Measurements from ENCODE around the gene RIT2.

The RIT2 gene

GRCh38 chr18:43079422-43079821, 36.1 kb downstream of the RIT2 start:
- no peak for DNase-seq

DNA sequence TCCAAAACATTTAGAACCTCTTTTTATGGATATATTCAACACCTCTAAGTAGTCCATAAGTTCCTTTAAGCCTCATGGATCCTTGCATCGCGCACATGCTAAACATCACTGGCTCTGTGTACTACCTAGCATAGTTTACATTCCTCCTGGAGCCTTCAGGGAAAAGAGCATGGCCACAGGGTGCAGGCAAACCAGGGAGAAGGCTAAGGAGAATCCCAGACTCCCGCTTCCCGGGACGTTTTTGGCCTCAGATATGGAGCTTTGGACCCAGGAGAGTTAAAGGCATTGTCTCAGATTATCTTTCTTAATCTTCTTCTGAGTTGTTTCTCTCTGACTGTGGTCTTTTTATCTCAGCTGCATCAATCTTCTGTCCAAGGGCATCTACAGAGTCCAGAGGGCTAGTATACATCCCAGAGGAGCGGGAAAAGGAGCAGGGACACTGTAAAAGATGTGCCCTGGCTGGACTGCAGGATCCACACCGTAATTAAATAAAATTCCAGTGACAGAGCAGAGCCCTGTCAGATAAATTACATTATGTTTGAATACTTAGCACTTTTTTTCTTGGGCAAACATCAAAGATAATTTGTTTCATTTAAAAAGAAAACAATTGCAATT, 36.9 kb downstream of the RIT2 start:
- DNase-seq = no peak

GRCh38 chr18:43077510-43078308, 37.8 kb downstream of the RIT2 start:
- no peak for DNase-seq

DNA sequence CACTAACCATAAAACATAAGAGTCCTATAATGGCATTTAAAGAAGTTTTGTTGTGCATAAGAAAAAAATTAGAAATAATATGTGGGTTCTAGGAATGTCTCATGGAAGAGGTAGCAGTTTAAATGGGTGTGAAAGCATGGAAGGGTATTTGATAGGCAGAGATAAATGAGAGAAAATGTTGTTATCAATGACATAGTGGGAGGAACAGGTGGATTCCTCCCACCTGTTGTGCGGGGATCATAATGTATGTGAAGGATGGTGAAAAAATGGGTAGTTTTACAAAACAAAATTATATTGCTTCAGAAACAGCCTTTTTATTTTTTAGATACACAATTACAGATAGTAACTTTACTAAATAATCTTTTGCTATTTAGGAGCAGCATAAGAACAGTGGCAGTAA, 41.7 kb downstream of the RIT2 start:
- DNase-seq = no peak

DNA sequence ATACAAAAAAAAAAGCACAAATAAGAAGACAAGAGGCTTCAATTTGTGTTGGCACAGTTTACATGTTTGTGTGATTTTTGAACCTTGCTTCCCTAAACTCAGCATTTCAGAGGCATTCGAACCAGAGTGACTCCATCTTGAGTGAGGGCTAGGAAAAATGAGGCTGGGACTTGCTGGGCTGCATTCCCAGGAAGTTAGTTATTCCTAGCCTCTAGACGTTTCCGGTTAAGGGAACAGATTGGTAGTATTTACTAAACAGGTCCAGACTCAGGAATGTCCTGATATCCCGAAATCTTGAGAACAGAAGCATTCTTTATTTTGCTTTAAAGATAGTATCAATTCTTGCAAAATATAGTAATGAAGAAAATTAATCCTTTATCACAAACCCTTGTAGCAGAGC, 46.7 kb downstream of the RIT2 start:
- no peak for DNase-seq

DNA sequence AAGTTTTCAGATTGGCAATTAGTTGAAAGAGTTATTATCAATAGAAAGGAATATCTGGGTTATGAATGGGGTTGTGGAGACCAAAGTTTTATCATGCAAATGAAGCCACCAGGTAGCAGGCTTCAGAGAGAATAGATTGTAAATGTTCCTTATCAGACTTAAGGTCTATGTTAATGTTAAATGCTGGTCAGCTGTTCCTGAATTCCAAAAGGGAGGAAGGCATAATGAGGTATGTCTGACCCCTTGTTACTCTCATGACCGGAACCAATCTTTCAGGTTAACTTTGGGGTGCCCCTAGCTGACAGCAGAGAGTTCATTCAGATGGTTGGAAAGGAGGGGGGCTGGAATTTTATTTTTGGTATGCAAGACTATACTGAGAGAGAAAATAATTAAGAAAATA, 47.9 kb downstream of the RIT2 start:
- DNase-seq = no peak

- no peak for DNase-seq
These were observed 53.7 kb downstream of the RIT2 start for GRCh38 chr18:43061816-43062215.

GRCh38 chr18:43061318-43061717, 54.2 kb downstream of the RIT2 start:
- no peak for DNase-seq

GRCh38 chr18:43060020-43060419, 55.5 kb downstream of the RIT2 start:
- DNase-seq = no peak

DNA sequence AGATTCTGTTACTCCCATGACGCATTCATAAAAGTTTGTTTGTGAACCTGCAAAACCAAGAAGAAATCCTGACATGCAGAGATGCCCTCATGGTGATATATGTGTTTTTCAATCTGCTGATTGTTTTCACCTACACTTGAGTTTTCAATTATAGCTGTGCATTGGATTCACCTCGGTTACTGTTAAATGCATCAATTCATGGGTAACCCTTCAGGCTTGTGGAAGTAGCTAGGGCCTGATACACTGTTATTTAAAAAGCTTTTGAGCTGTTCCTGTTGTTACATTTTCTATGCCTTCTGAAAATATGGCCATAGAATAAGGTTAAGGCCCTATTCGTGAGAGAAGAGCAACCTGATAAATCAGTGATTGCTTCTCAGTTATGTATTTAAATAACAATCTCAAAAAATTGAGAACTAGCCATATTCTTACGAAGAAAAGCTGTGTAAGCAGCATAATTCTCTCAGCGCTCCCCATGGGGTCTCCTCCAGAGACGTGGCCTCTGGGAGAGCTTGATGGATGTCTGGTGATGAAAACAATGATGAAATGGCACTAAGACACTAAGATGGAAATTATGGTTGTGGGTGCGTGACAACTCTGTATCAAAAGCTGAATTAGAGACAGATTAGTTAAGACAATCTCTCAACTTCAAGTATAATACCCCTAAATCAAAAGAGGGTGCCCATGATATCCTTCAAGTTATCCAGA, 60.5 kb downstream of the RIT2 start:
- DNase-seq = no peak

GRCh38 chr18:43049021-43049420, 66.5 kb downstream of the RIT2 start:
- no peak for DNase-seq

DNA sequence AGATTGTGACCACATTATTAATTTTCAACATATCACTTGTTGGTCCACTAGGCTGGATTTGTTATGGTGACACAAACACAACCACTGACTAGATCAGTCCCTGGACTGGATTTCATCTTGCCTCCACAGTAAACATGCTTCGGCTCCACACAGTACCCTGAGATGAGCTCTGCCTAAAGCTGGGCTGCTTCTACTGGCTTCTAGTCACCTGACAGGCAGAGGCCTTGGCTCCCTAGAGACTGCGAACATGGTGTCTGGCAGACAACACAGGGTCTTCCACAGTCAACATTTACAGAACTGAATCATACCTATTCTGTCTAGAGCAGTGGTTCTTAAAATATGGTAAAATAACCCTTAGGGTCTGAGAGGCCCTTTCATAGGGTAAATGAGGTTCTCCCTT, 69.2 kb downstream of the RIT2 start:
- no peak for DNase-seq

- DNase-seq = no peak
These were observed 71.9 kb downstream of the RIT2 start for GRCh38 chr18:43043626-43044025.

- no peak for DNase-seq
These were observed 75.2 kb downstream of the RIT2 start for GRCh38 chr18:43040281-43040680.

DNA sequence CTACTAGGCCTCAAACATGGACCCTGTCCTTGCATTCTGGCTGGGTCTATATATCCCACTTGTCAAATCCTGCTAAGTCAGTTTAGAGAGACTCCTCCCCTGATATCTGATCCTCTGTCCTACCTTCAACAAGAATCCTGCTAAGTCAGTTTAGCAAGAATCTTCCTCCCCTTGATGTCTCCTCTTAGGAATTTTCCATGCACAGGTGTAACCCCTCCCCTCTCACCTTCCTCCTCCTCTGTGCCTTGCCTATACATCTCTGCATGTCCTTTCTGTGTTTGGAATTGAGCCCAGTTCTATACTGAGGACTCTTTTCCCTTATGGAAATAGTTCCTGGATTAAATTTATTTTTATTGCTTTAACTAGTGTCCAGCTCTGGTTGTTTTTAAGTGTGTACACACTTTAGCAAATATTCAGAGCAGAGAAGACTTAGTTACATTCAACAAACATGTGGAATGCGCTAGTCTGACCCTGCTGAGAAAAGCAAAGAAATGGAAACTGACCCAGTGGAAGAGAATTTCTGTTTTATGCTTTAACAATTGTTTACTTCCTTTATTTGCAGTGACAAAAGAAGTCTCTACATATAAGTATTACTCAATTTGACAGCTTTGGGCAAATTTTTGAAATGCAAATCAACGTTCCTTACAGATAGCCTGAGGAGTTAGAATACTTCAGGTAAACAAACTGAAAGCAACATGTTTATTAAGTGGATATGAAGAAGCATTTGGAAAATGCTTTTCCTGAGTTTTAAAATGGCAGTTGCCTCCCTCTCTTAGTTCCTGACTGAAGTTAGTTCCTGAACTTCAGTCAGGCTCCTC, 80.6 kb downstream of the RIT2 start:
- DNase-seq = no peak

- DNase-seq = no peak
These were observed 84.3 kb downstream of the RIT2 start for GRCh38 chr18:43031169-43031568.

- DNase-seq = no peak
These were observed 86.1 kb downstream of the RIT2 start for GRCh38 chr18:43029414-43029813.

GRCh38 chr18:43022874-43023273, 92.6 kb downstream of the RIT2 start:
- DNase-seq = no peak

DNA sequence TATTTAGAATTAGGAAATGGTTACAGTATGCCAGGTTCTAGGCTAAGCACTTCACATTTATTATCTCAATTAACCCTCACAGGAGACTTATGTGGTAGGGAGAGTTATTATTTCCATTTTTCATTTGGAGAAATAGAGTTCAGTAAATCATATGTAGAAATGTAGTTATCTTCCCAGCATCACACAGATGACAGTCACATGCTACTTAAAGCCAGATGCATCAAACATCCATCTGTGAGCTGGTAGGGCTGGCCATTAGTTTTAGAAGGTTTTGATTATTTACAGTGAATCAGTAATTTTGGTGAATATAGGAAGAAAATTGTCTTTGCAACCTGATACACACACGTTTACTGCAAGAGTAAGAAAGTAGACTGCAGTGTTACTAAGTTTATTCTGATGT, 97.9 kb downstream of the RIT2 start:
- no peak for DNase-seq

DNA sequence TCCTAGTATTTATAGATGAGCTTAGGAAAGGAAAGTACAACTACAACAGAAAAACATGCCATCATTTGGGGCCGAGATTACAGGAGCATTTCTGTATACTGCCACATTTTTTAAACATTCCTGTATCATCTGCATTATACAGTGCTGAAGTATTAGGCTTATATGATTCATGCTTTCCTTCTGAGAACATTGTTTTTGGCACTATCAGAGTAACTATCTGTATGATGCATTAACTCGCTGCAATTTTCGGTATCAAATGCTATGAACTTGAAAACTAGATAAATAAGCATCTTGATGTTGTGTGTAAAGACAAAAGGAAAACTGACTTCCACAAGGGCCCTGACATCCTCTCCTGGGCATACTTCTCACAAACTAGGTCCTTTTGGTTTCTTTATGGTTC, 102.0 kb downstream of the RIT2 start:
- DNase-seq = no peak

GRCh38 chr18:43012951-43013350, 102.5 kb downstream of the RIT2 start:
- no peak for DNase-seq

DNA sequence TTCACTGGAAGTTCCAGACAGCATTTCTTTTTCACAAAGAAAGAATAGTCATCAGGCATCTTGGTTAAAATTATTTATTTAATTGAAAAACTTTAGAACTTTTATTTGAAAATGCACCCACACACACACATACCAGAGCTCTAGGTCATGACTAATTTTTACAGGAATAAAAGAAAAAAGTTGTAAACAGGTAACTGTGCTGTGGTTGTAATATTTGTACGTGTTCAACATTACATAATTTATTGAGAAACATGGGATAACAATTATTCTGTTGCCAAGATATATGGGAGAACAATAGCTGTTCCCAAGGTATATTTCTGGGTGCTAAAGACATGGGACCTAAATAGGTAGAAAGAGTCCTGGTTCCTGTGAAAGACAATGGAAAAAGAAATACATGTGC, 104.9 kb downstream of the RIT2 start:
- DNase-seq = no peak

- DNase-seq = no peak
These were observed 105.8 kb downstream of the RIT2 start for GRCh38 chr18:43009674-43010073.

Measured in activated naive CD4-positive, alpha-beta T cell (primary cell).